22Rv1 (cell line): ENCODE data around the gene BTBD9.

Experiments used
- H3K27ac ChIP-seq: fragments of 450-650 bp; 2 replicates; pipeline ENCODE4 v1.5.1; 2017
- CTCF ChIP-seq: fragments of 450-650 bp; IDR thresholded peaks from 2 replicates; pipeline ENCODE4 v1.5.1; 2017; ENCODE audit warnings: mild to moderate bottlenecking
- ZFX ChIP-seq: fragments of 450-650 bp; IDR thresholded peaks from 2 replicates; pipeline ENCODE4 v1.6.1; 2017; ENCODE audit warnings: antibody characterized with exemption, borderline replicate concordance

Gene BTBD9

GRCh38 chr6:38450717-38451116 is 189.0 kb downstream of the BTBD9 start:
- no peak for TF ChIP-seq ZFX
- no peak for TF ChIP-seq CTCF

GRCh38 chr6:38445925-38446324 is 193.8 kb downstream of the BTBD9 start:
- H3K27ac ChIP-seq, result no peak overlapping the region
- no peak for TF ChIP-seq ZFX

More at GRCh38 chr6:38450717-38451116, 189.0 kb downstream of the BTBD9 start:
- H3K27ac ChIP-seq, result no peak overlapping the region

GRCh38 chr6:38445336-38445735 is 194.4 kb downstream of the BTBD9 start:
- no peak overlapping the region for H3K27ac ChIP-seq

GRCh38 chr6:38443352-38444144 is 196.2 kb downstream of the BTBD9 start:
- H3K27ac ChIP-seq, result no peak overlapping the region

More at GRCh38 chr6:38445336-38445735, 194.4 kb downstream of the BTBD9 start:
- TF ChIP-seq ZFX (no peak), CTCF (no peak)

GRCh38 chr6:38438097-38438496 is 201.6 kb downstream of the BTBD9 start:
- TF ChIP-seq CTCF (no peak), ZFX (no peak)
- no peak overlapping the region for H3K27ac ChIP-seq

More at GRCh38 chr6:38443352-38444144, 196.2 kb downstream of the BTBD9 start:
- TF ChIP-seq CTCF (no peak), ZFX (no peak)

GRCh38 chr6:38436726-38437465 is 202.8 kb downstream of the BTBD9 start:
- TF ChIP-seq ZFX (no peak), CTCF (no peak)
- no peak overlapping the region for H3K27ac ChIP-seq

- H3K27ac ChIP-seq, result no peak overlapping the region
- TF ChIP-seq ZFX (no peak), CTCF (no peak)
Observed at GRCh38 chr6:38435330-38435729, 204.4 kb downstream of the BTBD9 start.
